GM18498 (cell line): Measurements from ENCODE around the gene RPTOR.
"Not testable (repeated sequence)": the region's sequence is repeated elsewhere in the genome, so short reads cannot be mapped to it uniquely, and the experiment has no call there.

Experiments used
- ATAC-seq: cut with Tn5 transposase; IDR thresholded peaks from one replicate; pipeline ENCODE4 v1.9.1; 2021; ENCODE audit warnings: mild to moderate bottlenecking, moderate library complexity; ENCODE audit not compliant: unreplicated experiment

Gene RPTOR

DNA sequence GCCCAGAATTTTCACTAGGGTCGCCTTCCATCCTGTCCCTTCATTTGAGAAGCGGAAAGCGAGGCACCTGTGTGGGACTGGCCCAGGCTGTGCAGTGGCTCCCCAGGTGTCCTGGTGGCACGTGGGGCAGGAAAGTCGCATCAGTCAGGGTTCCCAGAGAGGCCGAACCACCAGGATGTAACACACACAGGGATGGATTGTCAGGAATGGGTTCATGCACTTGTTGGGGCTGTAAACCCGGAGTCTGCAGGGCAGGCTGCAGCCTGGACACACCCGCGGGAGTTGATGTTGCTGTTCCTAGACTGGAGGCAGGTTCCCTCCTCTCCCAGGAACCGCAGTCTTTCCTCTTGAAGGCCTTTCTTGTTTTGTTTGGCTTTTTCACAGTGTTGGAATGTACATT, 30.7 kb upstream of the RPTOR start:
- ATAC-seq: no peak

DNA sequence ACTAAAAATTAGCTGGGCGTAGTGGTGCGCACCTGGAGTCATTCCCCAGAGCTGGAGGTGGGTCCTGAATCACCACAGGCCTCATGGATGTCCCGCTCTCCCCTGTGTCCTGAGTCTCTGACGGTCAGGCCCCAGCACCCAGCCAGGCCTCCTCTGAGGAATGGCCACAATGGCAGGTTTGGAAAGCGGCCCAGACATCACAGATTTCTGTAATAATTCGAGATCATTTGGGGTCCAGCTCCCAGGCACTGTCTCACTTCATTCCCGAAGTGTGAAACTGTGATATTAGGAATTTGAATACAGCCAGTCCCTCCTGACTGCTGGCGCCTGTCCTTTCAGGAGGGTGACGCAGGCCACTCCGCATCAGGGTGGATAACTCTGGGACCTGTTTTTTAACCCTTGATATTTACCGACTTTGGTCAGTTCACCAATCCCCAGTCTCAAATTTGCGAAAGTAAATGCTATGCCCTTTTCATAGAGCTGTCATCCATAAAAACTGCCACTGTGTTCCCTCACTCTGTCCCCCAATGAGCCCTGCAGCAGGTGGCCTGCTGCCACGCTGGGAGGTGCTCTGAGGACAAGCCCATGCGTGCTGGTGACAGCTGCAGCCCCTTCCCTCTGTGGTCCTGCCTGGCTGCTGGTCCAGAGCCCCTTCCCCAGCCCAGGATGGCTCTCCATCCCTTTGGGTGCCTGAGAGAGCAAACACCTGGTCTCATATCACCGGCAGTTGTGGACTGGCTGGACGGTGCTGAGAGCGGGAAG, 28.3 kb upstream of the RPTOR start:
- ATAC-seq: no peak

DNA sequence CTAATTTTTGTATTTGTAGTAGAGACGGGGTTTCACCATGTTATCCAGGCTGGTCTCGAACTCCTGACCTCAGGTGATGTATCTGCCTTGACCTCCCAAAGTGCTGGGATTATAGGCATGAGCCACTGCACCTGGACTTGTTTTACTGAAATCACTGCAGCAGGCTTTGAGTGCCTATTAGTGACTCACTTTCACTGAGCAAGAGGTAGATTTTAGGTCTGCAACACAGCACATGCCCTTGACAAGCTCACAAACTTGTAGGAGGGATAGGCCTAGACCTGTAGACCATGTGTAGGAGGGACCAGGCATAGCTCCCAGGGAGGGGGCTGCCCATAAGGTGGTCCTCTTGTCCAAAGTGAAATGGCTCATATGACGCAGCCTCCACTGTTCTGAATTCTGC, 27.0 kb upstream of the RPTOR start:
- no peak for ATAC-seq

DNA sequence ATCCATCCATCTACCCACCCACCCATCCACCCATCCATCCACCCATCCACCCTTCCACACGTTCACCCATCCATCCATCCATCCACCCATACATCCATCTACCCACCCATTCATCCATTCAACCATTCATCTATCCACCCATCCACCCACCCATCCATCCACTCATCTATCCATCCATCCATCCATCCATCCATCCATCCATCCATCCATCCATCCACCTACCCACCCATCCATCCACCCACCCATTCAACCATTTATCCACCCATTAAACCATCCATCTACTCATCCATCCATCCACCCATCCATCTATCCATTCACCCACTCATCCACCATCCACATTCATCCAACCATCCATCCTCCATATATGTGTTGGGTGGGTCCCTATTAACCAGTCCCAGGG, 26.2 kb upstream of the RPTOR start:
- ATAC-seq: no peak

DNA sequence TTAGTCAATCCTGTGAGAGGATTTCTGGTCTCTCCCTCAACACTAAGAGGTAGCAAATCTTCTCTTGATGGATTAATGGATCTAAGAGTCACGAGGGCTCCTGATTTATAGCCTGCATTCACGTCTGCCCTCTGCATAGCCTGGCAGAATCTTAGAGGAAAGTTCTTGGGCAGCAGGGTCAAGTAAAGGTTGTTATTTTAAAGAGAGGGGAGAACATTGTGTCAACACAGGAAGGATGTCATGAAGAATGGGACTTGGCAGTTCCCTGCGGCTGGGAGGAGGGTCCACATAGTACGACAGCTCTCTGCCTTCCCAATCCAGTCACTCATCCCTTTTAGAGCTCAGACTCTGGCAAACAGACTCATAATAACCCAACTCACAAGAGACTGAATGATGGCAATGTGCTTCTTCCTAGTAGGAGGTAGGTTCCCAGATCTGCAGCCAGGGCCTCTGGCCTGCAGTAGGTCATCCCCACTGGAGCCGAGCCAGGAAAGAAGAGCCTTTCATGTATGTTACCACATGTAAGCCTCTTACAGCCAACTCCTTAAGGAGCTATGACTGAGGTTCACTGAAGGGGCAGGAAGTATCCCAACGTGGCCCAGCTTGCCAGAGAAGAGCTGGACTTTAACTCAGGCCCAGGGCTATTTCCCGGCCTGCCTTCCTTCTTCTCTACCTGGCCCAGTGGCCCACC, 25.4 kb upstream of the RPTOR start:
- ATAC-seq: no peak

DNA sequence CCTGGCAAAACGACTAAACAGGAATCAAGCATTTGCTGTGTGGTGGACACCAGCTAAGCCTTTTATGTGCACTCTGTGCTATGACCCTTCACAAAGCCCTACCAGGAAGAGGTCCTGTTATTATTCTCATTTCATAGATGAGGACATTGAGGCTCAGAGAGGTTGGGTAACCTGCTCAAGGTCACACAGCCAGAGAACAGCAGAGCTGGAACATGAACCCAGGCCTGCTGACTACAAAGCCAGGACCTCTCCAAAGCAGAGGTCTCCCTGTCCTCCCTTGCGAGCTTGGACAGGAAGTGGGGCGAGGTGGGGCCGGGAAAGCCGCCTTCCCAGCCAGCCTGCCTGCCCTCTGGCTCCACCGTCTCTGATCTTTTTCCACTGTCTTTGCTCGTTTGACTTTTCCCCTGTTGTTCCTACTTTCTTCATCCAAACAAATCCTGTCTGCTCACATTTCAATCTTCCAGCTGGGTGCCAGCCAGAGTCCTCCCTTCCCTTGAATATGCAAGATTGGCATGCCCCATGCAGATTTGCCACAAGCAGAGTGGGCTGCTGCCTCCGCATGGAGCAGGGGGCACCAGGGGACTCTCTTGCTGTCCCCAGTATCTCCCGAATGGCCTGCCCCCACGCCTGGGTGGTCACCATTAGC, 23.7 kb upstream of the RPTOR start:
- ATAC-seq: no peak

DNA sequence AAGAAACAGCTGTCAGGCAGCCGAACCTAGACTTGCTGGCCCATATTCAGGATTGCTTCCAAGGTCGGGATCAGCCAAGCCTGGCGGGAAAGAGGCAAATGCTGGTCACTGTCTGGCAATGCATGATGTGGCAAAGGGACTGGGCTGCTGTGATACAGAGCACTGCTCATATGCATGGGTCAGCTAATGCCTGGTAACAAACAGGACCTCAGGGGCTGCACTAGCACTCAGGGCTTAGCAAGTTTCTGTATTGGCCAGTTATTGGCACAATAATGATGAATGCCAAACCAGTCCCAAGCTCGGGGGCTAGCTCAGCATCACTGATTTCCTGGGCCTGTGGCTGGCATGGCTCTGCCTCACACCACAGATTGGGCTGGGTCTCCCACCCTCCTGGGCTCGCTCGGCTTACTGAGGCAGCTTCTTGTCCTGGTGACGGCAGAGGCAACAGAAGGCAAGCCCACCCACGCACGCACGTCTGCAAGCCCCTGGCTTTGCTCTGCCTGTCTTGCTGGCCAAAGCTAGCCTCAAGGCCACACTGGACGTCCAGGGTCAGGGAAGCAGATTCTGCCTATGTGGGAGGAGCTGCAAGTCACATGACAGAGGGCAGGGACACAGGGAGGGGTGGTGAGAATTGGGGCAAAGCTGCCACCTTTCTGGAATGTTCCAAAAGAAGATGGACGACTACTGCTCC, 21.4 kb upstream of the RPTOR start:
- no peak for ATAC-seq

DNA sequence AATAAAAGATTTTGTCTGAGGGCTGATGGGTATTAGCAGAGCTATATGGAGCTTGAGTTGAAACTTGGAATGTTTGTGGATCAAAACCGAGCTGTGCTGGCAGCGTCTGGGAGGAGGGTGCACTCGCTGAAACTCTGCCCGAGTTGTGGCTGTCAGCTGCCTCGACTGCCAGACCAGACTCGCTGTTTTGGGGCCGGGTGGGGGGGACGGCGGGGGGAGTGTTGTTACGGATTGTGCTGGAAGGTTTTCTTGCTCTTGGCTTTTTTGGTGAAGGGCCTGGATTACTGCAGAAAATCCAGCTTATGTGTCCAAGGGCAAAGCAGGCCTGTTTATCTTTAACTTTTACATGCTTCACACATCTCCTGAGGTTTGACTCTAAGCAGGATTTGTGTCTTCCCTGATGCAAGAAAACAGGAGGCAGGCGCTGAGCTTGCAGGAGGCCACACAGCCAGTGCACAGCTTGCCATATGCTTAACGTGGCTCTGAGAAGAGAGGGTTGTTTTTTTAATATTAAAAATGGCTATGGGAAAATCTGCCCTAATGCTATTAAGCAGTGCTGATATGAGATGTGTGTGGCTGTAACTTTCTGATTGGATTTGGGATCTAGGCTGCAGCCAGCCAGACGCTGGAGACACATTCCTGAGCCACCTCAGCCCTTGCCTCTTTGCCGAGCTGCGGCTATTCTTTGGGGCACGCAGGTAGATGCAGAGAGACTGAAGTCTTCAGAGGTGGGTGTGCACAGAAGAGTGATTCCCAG, 20.5 kb upstream of the RPTOR start:
- no peak for ATAC-seq

DNA sequence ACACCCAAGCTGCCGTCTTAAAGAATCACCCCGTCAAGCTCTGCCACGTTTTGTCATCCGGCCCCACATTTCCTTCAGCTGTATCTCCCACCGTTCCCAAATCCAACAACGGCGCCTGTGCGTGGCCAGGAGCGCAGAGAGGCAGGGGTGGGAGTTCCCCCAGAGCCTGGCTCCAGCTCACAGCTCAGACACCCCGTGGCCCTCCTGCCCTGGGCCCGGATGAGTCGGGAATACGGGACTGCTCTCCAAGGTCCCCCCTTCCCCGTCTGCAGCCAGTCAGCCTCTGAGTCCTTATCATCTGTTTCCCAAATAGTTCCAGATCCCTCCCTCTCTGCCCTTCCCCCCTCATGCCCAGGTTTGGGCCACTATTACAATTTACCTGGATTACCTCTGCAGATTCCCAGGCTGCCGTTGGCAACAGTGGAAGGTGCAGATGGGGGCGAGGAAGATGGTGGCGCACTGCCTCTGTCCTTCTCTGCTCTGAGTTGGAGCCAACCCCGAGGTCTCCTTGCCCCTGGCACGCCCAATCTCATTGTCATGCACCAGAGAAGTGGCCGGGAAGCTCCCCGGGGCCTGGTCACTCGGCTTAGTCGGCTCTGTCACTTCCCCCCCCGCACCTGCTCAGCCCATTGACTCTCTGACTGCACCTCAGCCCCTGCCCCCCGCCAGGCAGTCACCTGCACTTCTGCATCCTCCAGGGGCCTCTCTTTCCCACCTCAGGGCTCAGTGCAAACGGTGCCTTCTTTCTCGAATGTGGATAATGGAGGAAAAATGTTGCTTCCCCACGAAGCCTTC, 18.3 kb upstream of the RPTOR start:
- ATAC-seq: no peak

DNA sequence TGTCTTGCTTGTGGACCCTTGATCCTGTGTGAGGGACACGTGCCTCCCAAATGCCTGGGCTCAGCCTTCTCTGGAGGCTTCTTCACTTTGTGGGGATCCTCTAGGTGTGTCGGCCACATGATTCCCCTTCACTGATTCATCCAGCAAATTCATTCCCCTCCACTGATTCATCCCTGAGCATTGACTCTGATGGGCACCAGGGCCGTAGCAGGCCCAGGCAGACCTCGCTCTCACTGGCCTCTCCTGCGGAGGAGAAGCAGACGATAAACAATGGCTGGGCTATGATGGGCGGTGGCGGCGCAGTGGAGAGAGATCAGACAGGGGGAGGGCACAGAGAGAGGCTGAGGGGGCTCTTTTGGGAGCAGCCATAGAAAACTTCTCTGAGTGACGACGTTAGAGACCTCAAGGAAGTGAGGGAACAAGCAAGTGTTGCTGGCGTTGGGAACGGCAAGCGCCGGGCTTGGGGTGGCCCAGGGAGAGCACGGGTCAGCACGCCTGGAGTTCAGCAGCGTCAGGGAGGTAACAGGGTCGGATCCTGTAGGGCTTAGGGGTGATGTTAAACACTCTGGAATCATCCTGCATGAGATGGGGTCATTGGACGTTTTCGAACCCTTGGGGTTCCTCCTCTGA, 17.5 kb upstream of the RPTOR start:
- no peak for ATAC-seq

DNA sequence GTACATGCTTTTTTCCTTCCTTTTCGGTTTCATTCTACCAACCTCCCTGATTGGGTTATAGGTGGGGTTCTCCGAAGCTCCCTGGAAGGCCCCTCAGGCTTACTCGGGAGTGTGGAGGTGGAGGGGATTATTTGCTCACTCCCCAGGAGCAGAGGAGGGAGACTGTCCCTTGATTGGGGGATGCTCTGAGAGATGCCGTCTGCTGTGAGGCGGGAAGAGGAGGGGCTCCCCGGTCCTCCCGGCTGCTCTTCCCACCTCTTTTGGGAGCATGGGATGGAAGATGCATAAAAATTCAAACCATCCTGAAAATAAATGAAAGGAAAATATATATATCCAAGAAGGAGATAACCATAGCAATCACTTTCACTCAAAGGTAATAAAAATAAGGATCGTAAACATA, 16.1 kb upstream of the RPTOR start:
- no peak for ATAC-seq

DNA sequence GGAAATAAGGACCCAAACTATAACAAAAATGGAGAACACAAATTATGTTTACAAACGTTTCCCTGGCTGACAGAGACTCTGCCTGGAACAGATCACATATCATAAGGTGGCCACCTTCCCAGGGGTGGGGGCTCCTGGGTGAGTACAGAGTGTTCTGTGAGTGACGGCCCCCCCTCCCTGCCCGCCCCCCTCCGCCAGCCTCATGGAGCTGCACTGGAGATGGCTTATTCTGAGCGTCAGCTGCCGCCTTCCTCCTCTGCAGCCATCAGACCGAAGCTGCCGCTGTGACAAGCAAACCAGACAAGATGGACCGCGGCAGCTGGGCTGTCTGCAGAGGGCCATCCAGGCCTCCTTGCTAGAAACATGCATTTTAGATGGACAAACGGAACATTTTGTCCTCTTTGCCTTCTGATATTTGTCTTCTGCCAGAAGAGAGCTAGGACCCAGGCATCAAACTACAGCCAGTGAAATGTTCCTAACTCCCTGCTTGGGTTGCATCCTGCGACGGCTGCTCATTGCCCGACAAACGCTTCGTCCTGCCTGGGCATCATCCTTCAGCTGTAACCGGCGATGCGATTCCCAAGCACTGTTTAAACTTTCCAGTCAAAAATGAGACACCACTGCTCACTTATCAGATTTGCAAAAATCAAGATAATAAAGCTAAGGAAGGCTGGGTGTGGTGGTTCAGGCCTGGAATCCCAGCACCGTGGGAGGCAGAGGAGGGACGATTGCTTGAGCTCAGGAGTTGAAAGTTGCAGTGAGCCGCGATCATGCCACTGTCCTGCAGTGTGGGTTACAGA, 15.3 kb upstream of the RPTOR start:
- ATAC-seq: no peak

DNA sequence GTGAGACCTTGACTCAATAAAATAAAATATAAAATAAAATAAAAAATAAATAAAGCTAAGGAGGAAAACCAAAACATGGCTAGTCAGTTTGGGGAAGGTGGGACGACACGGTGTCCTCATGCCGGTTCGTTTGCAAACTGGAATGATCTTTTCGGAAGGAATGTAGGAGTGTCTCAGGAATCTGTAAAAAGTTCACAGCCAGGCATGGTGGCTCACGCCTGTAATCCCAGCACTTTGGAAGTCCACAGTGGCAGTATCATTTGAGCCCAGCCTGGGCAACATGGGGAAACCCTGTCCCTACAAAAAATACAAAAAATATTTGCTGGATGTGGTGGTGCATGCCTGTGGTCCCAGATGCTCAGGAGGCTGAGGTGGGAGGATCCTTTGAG, 14.7 kb upstream of the RPTOR start:
- no peak for ATAC-seq

DNA sequence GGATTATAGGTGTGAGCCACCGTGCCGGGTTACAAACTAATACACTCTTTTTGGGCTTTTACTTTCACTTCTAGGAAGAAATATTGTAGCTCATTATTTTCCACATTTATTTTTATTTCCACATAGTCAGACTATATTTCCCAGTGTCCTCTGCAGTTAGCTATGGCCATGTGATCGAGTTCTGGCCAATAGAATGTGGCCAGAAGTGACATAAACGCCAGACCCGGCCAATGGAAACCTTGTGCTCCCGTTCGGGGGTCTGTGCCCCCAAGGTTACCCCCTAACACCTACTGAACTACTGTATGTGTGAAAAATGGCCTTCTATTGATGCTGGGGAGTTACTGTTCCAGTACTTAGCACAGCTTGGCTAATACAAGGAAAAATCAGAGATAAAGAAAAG, 13.2 kb upstream of the RPTOR start:
- ATAC-seq: no peak

DNA sequence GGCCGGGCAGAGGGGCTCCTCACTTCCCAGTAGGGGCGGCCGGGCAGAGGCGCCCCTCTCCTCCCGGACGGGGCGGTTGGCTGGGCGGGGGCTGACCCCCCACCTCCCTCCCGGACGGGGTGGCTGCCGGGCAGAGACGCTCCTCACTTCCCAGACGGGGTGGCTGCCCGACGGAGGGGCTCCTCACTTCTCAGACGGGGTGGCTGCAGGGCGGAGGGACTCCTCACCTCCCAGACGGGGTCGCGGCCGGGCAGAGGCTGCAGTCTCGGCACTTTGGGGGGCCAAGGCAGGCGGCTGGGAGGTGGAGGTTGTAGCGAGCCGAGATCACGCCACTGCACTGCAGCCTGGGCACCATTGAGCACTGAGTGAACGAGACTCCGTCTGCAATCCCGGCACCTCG, 7.3 kb upstream of the RPTOR start:
- ATAC-seq: not testable (repeated sequence)

DNA sequence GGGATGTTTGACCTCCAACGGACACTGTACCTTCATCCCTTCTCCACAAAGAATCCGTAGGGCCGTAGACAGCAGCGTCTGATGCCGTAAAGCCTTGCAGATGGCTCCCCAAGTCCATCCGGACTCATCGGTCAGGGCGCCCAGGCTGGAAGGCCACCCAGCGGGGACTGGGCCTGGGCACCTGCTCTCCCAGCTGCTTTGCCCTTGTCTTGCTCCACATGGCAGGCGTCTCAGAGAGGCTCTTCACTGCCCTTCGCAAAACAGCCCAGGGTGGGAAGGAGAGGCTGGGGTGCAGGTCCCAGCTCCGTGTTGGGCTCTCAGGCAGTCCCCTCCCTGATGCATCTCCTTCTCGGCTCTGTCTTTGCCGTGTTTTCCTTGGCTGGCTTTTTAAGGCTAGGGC, 6.2 kb upstream of the RPTOR start:
- ATAC-seq: no peak

DNA sequence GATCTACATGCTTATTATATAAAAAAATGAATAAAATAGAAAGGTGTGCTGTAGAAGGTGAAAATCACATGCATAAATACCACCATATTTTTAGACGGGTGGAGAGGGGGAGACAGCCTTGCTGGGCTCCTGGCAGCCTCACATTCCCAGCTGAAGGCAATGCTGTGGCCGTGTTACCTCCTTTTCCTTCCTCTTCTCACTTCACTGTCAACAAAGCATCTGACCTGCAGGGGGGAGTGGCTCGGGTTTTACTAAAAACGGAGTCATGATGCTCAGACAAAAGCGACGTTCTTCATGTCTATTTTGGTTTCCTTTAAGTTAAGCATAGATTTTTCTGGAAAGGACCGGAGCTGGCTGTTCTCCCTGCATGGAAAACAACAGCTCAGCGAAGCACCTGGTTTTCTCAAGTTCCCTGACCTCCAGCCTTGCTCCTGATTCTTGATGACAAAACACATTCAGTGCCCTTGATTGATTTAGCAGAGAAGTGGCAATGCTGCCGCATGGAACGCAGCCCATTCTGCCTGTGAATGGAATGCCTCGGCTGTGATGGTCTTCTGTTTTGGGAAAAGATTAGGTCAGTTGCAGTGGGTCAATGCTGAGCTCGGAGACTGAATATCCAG, 5.5 kb upstream of the RPTOR start:
- ATAC-seq: no peak

DNA sequence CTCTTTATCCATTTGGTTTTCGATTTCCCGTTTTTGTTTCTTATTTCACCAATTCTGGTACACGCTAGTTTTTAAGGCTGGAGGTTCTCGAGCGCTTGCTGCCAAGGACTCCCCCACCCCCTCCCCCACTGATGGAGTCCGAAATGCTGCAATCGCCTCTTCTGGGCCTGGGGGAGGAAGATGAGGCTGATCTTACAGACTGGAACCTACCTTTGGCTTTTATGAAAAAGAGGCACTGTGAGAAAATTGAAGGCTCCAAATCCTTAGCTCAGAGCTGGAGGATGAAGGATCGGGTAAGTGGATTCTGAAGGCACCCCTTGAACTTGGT, 825 bp downstream of the RPTOR start:
- no peak for ATAC-seq

DNA sequence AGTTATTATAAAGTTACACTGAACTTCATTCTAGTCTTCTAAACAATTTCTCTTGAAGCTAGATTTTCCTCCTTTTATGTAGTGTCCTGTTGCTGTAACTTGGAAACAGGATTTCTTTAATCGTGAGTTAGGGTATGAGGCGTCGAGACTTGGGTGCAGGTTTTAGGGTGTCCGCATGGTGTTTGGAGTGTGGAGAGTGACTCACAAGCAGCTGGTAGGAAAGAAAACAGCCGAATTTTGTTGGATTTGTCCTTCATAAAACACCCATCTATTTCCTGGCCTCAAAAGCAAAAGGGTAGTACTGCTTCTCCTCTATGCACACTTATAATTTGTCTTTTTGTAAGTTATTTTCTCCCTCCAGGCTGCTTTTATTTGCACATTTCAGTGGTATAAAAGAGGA, 1.6 kb downstream of the RPTOR start:
- ATAC-seq: no peak
